Peyer's patch (tissue), 4 donors: ENCODE results near the gene ERC2. TPM values are rescaled to one million over a fixed set of nuclear protein-coding genes. Genes with fewer than 3 reads are reported as not detected.

Experiments used
- DNase-seq, 3 donors: peaks; one replicate each; pipeline ENCODE4 v3.0.0-alpha.2; 2017 to 2019
- H3K27ac ChIP-seq, 4 donors: fragments of 200-600 bp; sonication (generic); one replicate each; pipeline ENCODE4 v1.5.1; 2016 to 2019
- H3K27me3 ChIP-seq, 2 donors: fragments of 200-600 bp; sonication (generic); one replicate each; pipeline ENCODE4 v1.5.1; 2019
- H3K36me3 ChIP-seq, 3 donors: fragments of 200-600 bp; sonication (generic); one replicate each; pipeline ENCODE4 v1.5.1; 2016 to 2019
- H3K4me1 ChIP-seq, 4 donors: fragments of 200-600 bp; sonication (generic); one replicate each; pipeline ENCODE4 v1.5.1; 2016 to 2019
- H3K4me3 ChIP-seq, 4 donors: fragments of 200-600 bp; sonication (generic); 1 replicate in 3 of 4; 2 replicates in 1 of 4; pipeline ENCODE4 v1.5.1; 2016 to 2019; ENCODE audit warnings: mild to moderate bottlenecking in 1 of 4
- H3K9me3 ChIP-seq, 4 donors: fragments of 200-600 bp; sonication (generic); one replicate each; pipeline ENCODE4 v1.5.1; 2016 to 2019; ENCODE audit warnings: mild to moderate bottlenecking in 1 of 4
- CTCF ChIP-seq, 6 experiments: fragments of 450-650 bp in 4 of 6; fragments of 200-600 bp in 2 of 6; sonication (generic) in 1 of 6; IDR thresholded peaks; one replicate each; pipeline ENCODE4 v1.5.1; 2017 to 2019; ENCODE audit warnings: antibody characterized with exemption in 6 of 6, mild to moderate bottlenecking in 3 of 6, moderate library complexity in 1 of 6
- POLR2A ChIP-seq, 2 donors: fragments of 450-650 bp; IDR thresholded peaks; one replicate each; pipeline ENCODE4 v1.5.1; 2017; ENCODE audit warnings: antibody characterized with exemption in 2 of 2, mild to moderate bottlenecking in 2 of 2, moderate library complexity in 2 of 2
- total RNA-seq, 4 donors: library from RNA; depleted of rRNA; stranded (reverse); fragments of >200 nt; gene quantifications; one replicate each; pipeline ENCODE4 v1.1.0, GENCODE V29; 2016

ERC2 gene
- total RNA-seq, 4 donors from 2014 or later: 0.18 to 0.83 TPM; not detected in 2

- H3K4me3 ChIP-seq: no peak overlapping the region
- no peaks in the 10 kb centered on the region for H3K4me1 ChIP-seq
- no peak for TF ChIP-seq CTCF (IDR thresholded peaks at IDR 0.05)
- TF ChIP-seq POLR2A (IDR thresholded peaks at IDR 0.05): no peak
- H3K9me3 ChIP-seq: no peaks in the 10 kb centered on the region
- H3K36me3 ChIP-seq: no peaks in the 10 kb centered on the region
- DNase-seq: no peak
- no peak overlapping the region for H3K27ac ChIP-seq
- no peaks in the 10 kb centered on the region for H3K27me3 ChIP-seq
These were observed 20.7 kb upstream of the ERC2 start for GRCh38 chr3:56488812-56489600.

DNA sequence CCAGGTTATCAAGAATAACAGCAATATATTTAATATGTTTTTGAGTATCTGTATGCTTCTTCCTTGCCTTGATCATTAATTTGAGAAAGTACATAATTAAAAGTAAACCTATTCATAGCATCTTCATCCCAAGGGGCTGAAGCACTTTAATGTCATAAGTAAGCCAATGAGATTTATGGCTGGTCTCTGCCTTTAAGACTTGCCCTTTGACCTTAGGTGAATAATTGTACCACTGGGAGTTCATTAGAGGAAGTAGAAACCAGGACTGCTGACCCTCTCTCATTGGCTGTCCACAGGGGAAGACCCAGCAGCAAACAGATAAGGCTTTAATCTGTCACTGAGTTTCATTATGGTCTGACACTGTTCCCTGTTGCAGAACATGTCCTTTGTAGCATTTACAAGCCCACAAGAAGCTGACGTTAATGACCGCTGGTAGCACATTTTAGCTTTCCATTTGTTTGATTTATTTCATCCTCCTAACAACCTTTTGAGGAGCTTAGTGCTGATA, 16.3 kb upstream of the ERC2 start:
- Histone ChIP-seq H3K4me1 (no peaks in the 10 kb centered on the region), H3K9me3 (no peaks in the 10 kb centered on the region), H3K27me3 (no peaks in the 10 kb centered on the region), H3K36me3 (no peaks in the 10 kb centered on the region), H3K4me3 (no peak overlapping the region), H3K27ac (no peak overlapping the region)
- no peak for DNase-seq
- TF ChIP-seq POLR2A (IDR thresholded peaks at IDR 0.05) (no peak), CTCF (IDR thresholded peaks at IDR 0.05) (no peak)

GRCh38 chr3:56484122-56484521, 15.9 kb upstream of the ERC2 start:
- TF ChIP-seq POLR2A (IDR thresholded peaks at IDR 0.05) (no peak), CTCF (IDR thresholded peaks at IDR 0.05) (no peak)
- H3K4me1 ChIP-seq: no peaks in the 10 kb centered on the region
- H3K36me3 ChIP-seq: no peaks in the 10 kb centered on the region
- no peaks in the 10 kb centered on the region for H3K27me3 ChIP-seq
- DNase-seq: no peak
- no peaks in the 10 kb centered on the region for H3K9me3 ChIP-seq
- H3K27ac ChIP-seq: no peak overlapping the region
- no peak overlapping the region for H3K4me3 ChIP-seq

DNA sequence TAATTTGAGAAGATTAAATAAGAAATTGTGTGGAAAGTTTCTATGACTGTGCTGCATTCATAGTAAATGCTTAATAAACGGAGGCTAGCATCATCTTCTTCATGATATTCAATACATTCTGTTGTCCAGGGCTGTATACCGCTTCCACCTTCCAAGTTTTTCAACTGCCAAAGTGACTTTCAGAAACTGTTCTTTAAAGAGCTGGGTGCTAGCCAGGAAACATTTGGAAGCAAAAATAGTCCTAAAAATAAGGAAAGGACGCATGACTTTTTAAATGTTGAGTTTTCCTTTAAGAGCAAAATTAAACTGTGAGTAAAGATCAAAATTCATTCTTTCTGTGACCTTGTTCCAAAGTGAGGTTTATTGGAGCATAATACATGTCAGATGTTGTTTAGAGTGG, 9.4 kb upstream of the ERC2 start:
- H3K4me3 ChIP-seq: no peak overlapping the region
- no peak overlapping the region for H3K27ac ChIP-seq
- no peaks in the 10 kb centered on the region for H3K36me3 ChIP-seq
- no peaks in the 10 kb centered on the region for H3K9me3 ChIP-seq
- H3K4me1 ChIP-seq: no peaks in the 10 kb centered on the region
- no peaks in the 10 kb centered on the region for H3K27me3 ChIP-seq
- DNase-seq: no peak
- TF ChIP-seq CTCF (IDR thresholded peaks at IDR 0.05): no peak
- no peak for TF ChIP-seq POLR2A (IDR thresholded peaks at IDR 0.05)

GRCh38 chr3:56476771-56477170, 8.5 kb upstream of the ERC2 start:
- H3K27me3 ChIP-seq: no peaks in the 10 kb centered on the region
- H3K9me3 ChIP-seq: no peaks in the 10 kb centered on the region
- no peaks in the 10 kb centered on the region for H3K36me3 ChIP-seq
- no peak overlapping the region for H3K27ac ChIP-seq
- H3K4me3 ChIP-seq: no peak overlapping the region
- no peak for TF ChIP-seq POLR2A (IDR thresholded peaks at IDR 0.05)
- H3K4me1 ChIP-seq: no peaks in the 10 kb centered on the region
- no peak for DNase-seq

- H3K36me3 ChIP-seq: no peaks in the 10 kb centered on the region
- no peaks in the 10 kb centered on the region for H3K27me3 ChIP-seq
- TF ChIP-seq POLR2A (IDR thresholded peaks at IDR 0.05) (no peak), CTCF (IDR thresholded peaks at IDR 0.05) (no peak)
These were observed 3.5 kb upstream of the ERC2 start for GRCh38 chr3:56471771-56472170.

More at GRCh38 chr3:56471771-56472170, 3.5 kb upstream of the ERC2 start:
- Histone ChIP-seq H3K9me3 (no peaks in the 10 kb centered on the region), H3K4me3 (no peak overlapping the region), H3K27ac (no peak overlapping the region), H3K4me1 (peaks cover 0 to 7% (median 1%) of the 10 kb centered on the region in 4 donors)
- no peak for DNase-seq
